Measurements from ENCODE around the gene SNX30. TPM values are rescaled to one million over a fixed set of nuclear protein-coding genes. Genes with fewer than 3 reads are reported as not detected.

SNX30 gene
- total RNA-seq, 4 donors from 2014 or later = 4.8 to 10.2 (median 9.3) TPM

GRCh38 chr9:112757282-112757883, 6.8 kb downstream of the SNX30 start:
- no peaks in the 10 kb centered on the region for H3K27me3 ChIP-seq
- no peak for DNase-seq
- WGBS, 2 donors = 34 to 55% methylated on average over 7 of the region's 7 CpGs
- no peak overlapping the region for H3K4me3 ChIP-seq
- H3K36me3 ChIP-seq = no peaks in the 10 kb centered on the region
- peaks cover 9 to 55% (median 37%) of the 10 kb centered on the region in 3 donors for H3K4me1 ChIP-seq
- TF ChIP-seq, protein P1, sequence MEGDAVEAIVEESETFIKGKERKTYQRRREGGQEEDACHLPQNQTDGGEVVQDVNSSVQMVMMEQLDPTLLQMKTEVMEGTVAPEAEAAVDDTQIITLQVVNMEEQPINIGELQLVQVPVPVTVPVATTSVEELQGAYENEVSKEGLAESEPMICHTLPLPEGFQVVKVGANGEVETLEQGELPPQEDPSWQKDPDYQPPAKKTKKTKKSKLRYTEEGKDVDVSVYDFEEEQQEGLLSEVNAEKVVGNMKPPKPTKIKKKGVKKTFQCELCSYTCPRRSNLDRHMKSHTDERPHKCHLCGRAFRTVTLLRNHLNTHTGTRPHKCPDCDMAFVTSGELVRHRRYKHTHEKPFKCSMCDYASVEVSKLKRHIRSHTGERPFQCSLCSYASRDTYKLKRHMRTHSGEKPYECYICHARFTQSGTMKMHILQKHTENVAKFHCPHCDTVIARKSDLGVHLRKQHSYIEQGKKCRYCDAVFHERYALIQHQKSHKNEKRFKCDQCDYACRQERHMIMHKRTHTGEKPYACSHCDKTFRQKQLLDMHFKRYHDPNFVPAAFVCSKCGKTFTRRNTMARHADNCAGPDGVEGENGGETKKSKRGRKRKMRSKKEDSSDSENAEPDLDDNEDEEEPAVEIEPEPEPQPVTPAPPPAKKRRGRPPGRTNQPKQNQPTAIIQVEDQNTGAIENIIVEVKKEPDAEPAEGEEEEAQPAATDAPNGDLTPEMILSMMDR (IDR thresholded peaks at IDR 0.05) = no peak
- TF ChIP-seq POLR2A (IDR thresholded peaks at IDR 0.05) = no peak
- peak overlapping the region in 1 of 4 donors; percentile 21 for H3K27ac ChIP-seq
- intact Hi-C loops (cut with DNase I) = no loop called here
- no peaks in the 10 kb centered on the region for H3K9me3 ChIP-seq

DNA sequence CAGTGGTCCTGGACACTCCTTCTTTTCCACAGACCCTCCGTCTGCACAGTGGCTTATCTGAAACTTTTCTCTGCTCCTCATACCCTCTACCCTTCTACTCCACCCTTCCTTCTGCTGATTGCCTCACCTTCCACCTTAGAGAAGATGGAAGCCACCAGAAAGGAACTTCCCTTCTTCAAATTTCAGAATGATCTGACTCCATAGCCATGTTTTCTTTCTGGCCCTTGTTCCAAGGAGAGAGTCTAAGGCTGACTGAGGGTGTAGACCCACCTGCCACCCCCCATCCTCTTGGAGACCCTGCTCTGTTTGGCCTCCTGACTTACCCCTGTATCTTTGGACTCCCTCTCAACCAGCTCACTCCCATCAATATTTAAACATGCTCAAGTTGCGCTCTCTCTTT, 7.4 kb downstream of the SNX30 start:
- Histone ChIP-seq H3K27ac (no peak overlapping the region), H3K4me3 (no peak overlapping the region), H3K9me3 (no peaks in the 10 kb centered on the region), H3K4me1 (peaks cover 9 to 50% (median 32%) of the 10 kb centered on the region in 3 donors), H3K27me3 (no peaks in the 10 kb centered on the region), H3K36me3 (no peaks in the 10 kb centered on the region)
- no peak for DNase-seq
- WGBS, 2 donors = 90 to 100% methylated on average over 2 of the region's 2 CpGs
- TF ChIP-seq, protein P1 (IDR thresholded peaks at IDR 0.05) = no peak
- no peak for TF ChIP-seq POLR2A (IDR thresholded peaks at IDR 0.05)
- intact Hi-C loops (cut with DNase I) = no loop called here

GRCh38 chr9:112760821-112761220, 10.3 kb downstream of the SNX30 start:
- DNase-seq = no peak
- Histone ChIP-seq H3K9me3 (peaks cover 0 to 2% (median 0%) of the 10 kb centered on the region in 3 donors), H3K27me3 (no peaks in the 10 kb centered on the region), H3K4me3 (no peak overlapping the region), H3K36me3 (no peaks in the 10 kb centered on the region), H3K4me1 (peaks cover 0 to 21% (median 3%) of the 10 kb centered on the region in 3 donors), H3K27ac (no peak overlapping the region)
- intact Hi-C loops (cut with DNase I) = no loop called here
- no peak for TF ChIP-seq POLR2A (IDR thresholded peaks at IDR 0.05)
- TF ChIP-seq, protein P1 (IDR thresholded peaks at IDR 0.05) = no peak
- whole genome bisulfite sequencing, 2 donors = 80 to 82% methylated on average over 8 of the region's 8 CpGs

DNA sequence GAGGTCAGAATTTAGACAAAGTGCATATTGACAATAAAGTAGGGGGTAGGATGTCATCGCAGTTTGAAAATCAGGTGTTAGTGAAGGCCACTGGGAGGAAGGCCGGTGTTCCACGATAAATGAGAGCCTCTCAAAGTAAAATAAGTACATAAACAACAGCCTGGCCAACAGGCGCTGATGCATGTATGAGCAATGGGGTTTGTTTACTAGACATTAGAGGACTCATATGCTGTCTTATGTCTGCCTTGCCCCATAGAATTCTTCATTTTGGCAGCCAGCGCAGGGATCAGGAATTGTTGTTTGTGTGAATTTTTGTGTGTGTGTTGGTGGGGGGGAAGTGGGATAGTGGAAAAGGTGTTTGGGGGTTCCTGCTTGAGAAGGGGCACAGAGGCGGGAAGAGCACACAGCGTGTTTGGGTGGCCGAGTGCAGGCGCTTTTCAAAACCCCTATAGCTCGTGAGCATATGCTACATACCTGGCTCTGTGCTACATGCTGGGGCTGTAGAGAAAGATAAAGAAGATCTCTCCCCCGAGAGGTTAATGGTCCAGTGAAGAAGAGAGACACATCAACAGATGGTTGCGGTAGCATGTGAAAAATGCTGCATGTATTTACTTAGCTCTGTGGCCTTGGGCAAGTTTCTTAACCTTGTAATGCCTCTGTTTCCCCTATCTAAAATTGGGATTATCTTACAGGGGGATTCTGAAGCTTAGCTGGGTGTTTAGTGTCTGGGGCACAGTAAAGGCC, 11.5 kb downstream of the SNX30 start:
- H3K4me3 ChIP-seq = no peak overlapping the region
- no peaks in the 10 kb centered on the region for H3K36me3 ChIP-seq
- no peak overlapping the region for H3K27ac ChIP-seq
- DNase-seq = no peak
- peaks cover 0 to 4% (median 0%) of the 10 kb centered on the region in 3 donors for H3K9me3 ChIP-seq
- TF ChIP-seq, protein P1 (IDR thresholded peaks at IDR 0.05) = no peak
- TF ChIP-seq POLR2A (IDR thresholded peaks at IDR 0.05) = no peak
- WGBS, 2 donors = 90% methylated on average over 12 of the region's 12 CpGs
- peaks cover 0 to 10% (median 0%) of the 10 kb centered on the region in 3 donors for H3K4me1 ChIP-seq
- H3K27me3 ChIP-seq = no peaks in the 10 kb centered on the region
- intact Hi-C loops (cut with DNase I) = no loop called here

All from esophagus squamous epithelium (tissue), 5 donors.